Ovary (tissue), 10 donors: Measurements from ENCODE around the gene CHRNB1. TPM values are rescaled to one million over a fixed set of nuclear protein-coding genes. Genes with fewer than 3 reads are reported as not detected.

Experiments
- DNase-seq, 5 donors: peaks; one replicate each; pipeline ENCODE4 v3.0.0-alpha.2; 2019 to 2020
- H3K27ac ChIP-seq, 2 donors: fragments of 200-600 bp; one replicate each; pipeline versions ENCODE4 v1.5.1 to v1.8.0; 2019 to 2022
- H3K27me3 ChIP-seq: fragments of 200-600 bp; one replicate; pipeline ENCODE4 v1.8.0; 2022
- H3K36me3 ChIP-seq: fragments of 200-600 bp; sonication (generic); one replicate; pipeline ENCODE4 v1.5.1; 2019
- H3K4me1 ChIP-seq: one replicate; pipeline ENCODE4 v1.8.1; 2013; ENCODE audit warnings: mild to moderate bottlenecking, moderate library complexity; ENCODE audit not compliant: insufficient read depth
- H3K4me3 ChIP-seq: fragments of 200-600 bp; sonication (generic); one replicate; pipeline ENCODE4 v1.5.1; 2017
- H3K9me3 ChIP-seq, 2 donors: fragments of 200-600 bp in 1 of 2; sonication (generic) in 1 of 2; one replicate each; pipeline versions ENCODE4 v1.5.1 to v1.8.1; 2013 to 2019; ENCODE audit warnings: mild to moderate bottlenecking in 1 of 2, moderate library complexity in 1 of 2
- EP300 ChIP-seq: sonication (generic); formaldehyde crosslinking; IDR thresholded peaks from one replicate; pipeline ENCODE4 v1.6.1; 2017; ENCODE audit warnings: antibody characterized with exemption
- POLR2A ChIP-seq: fragments of 450-650 bp; IDR thresholded peaks from one replicate; pipeline ENCODE4 v1.6.1; 2017; ENCODE audit warnings: antibody characterized with exemption, mild to moderate bottlenecking, moderate library complexity
- WGBS, 3 donors: extraction: QIAGEN DNeasy Blood & Tissue Kit in 1 of 3; methylation state at CpG; one replicate each; pipeline versions ENCODE4 v1.1.5 to v1.1.7; 2013 to 2017; 5-methylcytosine and 5-hydroxymethylcytosine counted together
- intact Hi-C, 4 donors: fragments of 100-400 bp; cut with DNase I; formaldehyde crosslinking; loops; one replicate each; pipeline versions ENCODE4 v1.11.0 to v1.15.1; 2022 to 2023
- long read RNA-seq, 3 donors: library from polyadenylated mRNA in 2 of 3; unstranded in 2 of 3; transcript quantifications; one replicate each; pipeline ENCODE4 v2.0.0 and lab custom pipeline, GENCODE V29; 2021 to 2026
- polyA plus RNA-seq, 2 donors: library from polyadenylated mRNA; stranded (reverse); fragments of 200-250 nt in 1 of 2; fragments of 350-450 nt in 1 of 2; fragmentation: Illumina TruSeq in 1 of 2; extraction: RNeasy Lipid Tissue Mini Kit (QIAGEN cat#74804) in 1 of 2; gene quantifications; one replicate each; pipeline ENCODE4 v1.2.3, GENCODE V29; 2013 to 2014
- total RNA-seq, 7 donors: library from RNA; depleted of rRNA in 2 of 7; stranded (reverse); fragments of >200 nt in 2 of 7; fragmentation: NEBNext Ultra II Directional in 3 of 7; extraction: Animal tissue kit (Norgen Biotek cat#: 25700) in 3 of 7; gene quantifications; one replicate each; pipeline versions ENCODE4 v1.1.0 to v1.2.4, GENCODE V29; 2016 to 2023
- TF ChIP-seq, protein P1 (sequence below), 3 donors: fragments of 450-650 bp in 2 of 3; fragments of 200-600 bp in 1 of 3; IDR thresholded peaks; one replicate each; pipeline versions ENCODE4 v1.5.1 to v1.8.0; 2016 to 2022; ENCODE audit warnings: antibody characterized with exemption in 3 of 3, mild to moderate bottlenecking in 1 of 3
- donor health status: DM: no; HTN: no; CAD: no; lungs with moderate emphysema.
- donor health status: DM: no; HTN: no; CAD: no.
- donor health status: Bipolar disorder and iron deficiency.
- donor health status: DM: yes; HTN: yes; CAD: no.
- donor health status: DM: no; HTN: no; CAD: no.
- donor health status: DM: yes; HTN: yes; CAD: no.

The CHRNB1 gene, protein sequence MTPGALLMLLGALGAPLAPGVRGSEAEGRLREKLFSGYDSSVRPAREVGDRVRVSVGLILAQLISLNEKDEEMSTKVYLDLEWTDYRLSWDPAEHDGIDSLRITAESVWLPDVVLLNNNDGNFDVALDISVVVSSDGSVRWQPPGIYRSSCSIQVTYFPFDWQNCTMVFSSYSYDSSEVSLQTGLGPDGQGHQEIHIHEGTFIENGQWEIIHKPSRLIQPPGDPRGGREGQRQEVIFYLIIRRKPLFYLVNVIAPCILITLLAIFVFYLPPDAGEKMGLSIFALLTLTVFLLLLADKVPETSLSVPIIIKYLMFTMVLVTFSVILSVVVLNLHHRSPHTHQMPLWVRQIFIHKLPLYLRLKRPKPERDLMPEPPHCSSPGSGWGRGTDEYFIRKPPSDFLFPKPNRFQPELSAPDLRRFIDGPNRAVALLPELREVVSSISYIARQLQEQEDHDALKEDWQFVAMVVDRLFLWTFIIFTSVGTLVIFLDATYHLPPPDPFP
- total RNA-seq (10 to 100 TPM in 2 of 7 donors, 1 to 10 TPM in 5; 3.2 to 13.5 (median 7.6) TPM), polyA plus RNA-seq (1 to 10 TPM; 5.9 to 7.8 TPM)
- long read RNA-seq, donor 1, transcript CHRNB1-207 (2 exons, 1,095 nt): major isoform, 9 of 10 reads
- long read RNA-seq, donor 1, partial matches to known transcripts: 0 of 10 reads
- long read RNA-seq, donor 1, other reads (novel, unspliced or antisense): 0 of 10 reads
- long read RNA-seq, donor 2, partial matches to known transcripts: 0 of 4 reads
- long read RNA-seq, donor 2, other reads (novel, unspliced or antisense): 0 of 4 reads
- long read RNA-seq, donor 3, transcript CHRNB1-207 (2 exons, 1,095 nt): major isoform, 8 of 10 reads
- long read RNA-seq, donor 3, partial matches to known transcripts: 0 of 10 reads
- long read RNA-seq, donor 3, other reads (novel, unspliced or antisense): 2 of 10 reads

- TF ChIP-seq EP300 (no peak), POLR2A (no peak)
- TF ChIP-seq, protein P1, sequence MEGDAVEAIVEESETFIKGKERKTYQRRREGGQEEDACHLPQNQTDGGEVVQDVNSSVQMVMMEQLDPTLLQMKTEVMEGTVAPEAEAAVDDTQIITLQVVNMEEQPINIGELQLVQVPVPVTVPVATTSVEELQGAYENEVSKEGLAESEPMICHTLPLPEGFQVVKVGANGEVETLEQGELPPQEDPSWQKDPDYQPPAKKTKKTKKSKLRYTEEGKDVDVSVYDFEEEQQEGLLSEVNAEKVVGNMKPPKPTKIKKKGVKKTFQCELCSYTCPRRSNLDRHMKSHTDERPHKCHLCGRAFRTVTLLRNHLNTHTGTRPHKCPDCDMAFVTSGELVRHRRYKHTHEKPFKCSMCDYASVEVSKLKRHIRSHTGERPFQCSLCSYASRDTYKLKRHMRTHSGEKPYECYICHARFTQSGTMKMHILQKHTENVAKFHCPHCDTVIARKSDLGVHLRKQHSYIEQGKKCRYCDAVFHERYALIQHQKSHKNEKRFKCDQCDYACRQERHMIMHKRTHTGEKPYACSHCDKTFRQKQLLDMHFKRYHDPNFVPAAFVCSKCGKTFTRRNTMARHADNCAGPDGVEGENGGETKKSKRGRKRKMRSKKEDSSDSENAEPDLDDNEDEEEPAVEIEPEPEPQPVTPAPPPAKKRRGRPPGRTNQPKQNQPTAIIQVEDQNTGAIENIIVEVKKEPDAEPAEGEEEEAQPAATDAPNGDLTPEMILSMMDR (IDR thresholded peaks at IDR 0.05): no peak
- Histone ChIP-seq H3K9me3 (no peaks in the 10 kb centered on the region), H3K27me3 (no peaks in the 10 kb centered on the region), H3K36me3 (no peaks in the 10 kb centered on the region), H3K4me3 (no peak within 1 kb of the TSS), H3K27ac (no peak within 1 kb of the TSS), H3K4me1 (peaks cover 2% of the 10 kb centered on the region)
- DNase-seq: peak in 4 of 5 donors; percentile 32 to 73 (median 57)
- intact Hi-C loops: loop anchor here in 3 of 4 donors (5.0 kb wide), 1 partner anchor 32 kb away; the partner anchor contains the start of gene ZBTB4 (in 3 of the 3)
- WGBS, 3 donors: 7 to 9% (median 7%) methylated on average over 44 to 51 of the region's 51 CpGs
These were observed at the start of gene CHRNB1 for GRCh38 chr17:7444682-7445618. CHRNB1 (plus strand) TSS chr17:7445061; CDS start chr17:7445128, 67 bp downstream.

- Histone ChIP-seq H3K27ac (no peak overlapping the region), H3K9me3 (no peaks in the 10 kb centered on the region), H3K4me3 (no peak overlapping the region), H3K4me1 (peaks cover 5% of the 10 kb centered on the region), H3K36me3 (no peaks in the 10 kb centered on the region), H3K27me3 (no peaks in the 10 kb centered on the region)
- intact Hi-C loops: no loop called here
- WGBS, 3 donors: 82 to 88% (median 86%) methylated on average over 4 of the region's 4 CpGs
- TF ChIP-seq POLR2A: no peak
- TF ChIP-seq, protein P1 (IDR thresholded peaks at IDR 0.05): no peak
- TF ChIP-seq EP300: no peak
- DNase-seq: no peak
These were observed 48.7 kb upstream of the CHRNB1 start for GRCh38 chr17:7396147-7396546.

DNA sequence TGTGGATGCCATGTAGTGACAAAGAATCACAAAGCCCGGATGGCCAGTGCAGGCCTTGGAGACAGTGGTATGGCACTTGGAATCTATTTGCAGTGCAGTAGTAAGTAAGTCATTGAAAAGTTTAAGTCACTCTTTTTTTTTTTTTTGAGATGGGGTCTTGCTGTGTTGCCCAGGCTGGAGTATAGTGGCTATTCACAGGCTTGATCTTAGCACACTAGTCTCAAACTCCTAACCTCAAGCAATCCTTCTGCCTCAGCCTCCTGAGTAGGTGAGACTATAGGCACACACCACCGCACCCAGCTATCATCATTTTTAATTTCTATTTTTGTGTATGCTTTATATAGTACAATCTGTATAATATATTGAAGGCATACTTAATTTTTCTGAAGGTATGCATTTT, 46.2 kb upstream of the CHRNB1 start:
- 79 to 80% (median 79%) methylated on average over 2 of the region's 2 CpGs for WGBS, 3 donors
- Histone ChIP-seq H3K4me1 (no peaks in the 10 kb centered on the region), H3K27me3 (no peaks in the 10 kb centered on the region), H3K4me3 (no peak overlapping the region), H3K9me3 (no peaks in the 10 kb centered on the region), H3K36me3 (no peaks in the 10 kb centered on the region), H3K27ac (no peak overlapping the region)
- intact Hi-C loops: no loop called here
- no peak for TF ChIP-seq EP300
- TF ChIP-seq, protein P1 (IDR thresholded peaks at IDR 0.05): no peak
- no peak for DNase-seq
